Esophagus squamous epithelium (tissue), 4 donors: ENCODE data around the gene SNX32.

Experiments
- CTCF ChIP-seq, 6 experiments: fragments of 450-650 bp in 4 of 6; fragments of 200-600 bp in 2 of 6; sonication (generic) in 2 of 6; IDR thresholded peaks; one replicate each; pipeline ENCODE4 v1.5.1; 2016 to 2019; ENCODE audit warnings: antibody characterized with exemption in 6 of 6, mild to moderate bottlenecking in 4 of 6, moderate library complexity in 4 of 6
- POLR2A ChIP-seq, 4 donors: fragments of 450-650 bp; IDR thresholded peaks; one replicate each; pipeline ENCODE4 v1.6.1; 2017; ENCODE audit warnings: antibody characterized with exemption in 4 of 4, mild to moderate bottlenecking in 4 of 4, moderate library complexity in 3 of 4

- TF ChIP-seq CTCF (IDR thresholded peaks at IDR 0.05) (no peak), POLR2A (IDR thresholded peaks at IDR 0.05) (no peak)
Measured at GRCh38 chr11:65854161-65854592, 20.4 kb downstream of the SNX32 start.
